ENCODE data around the gene CD300A.

The CD300A gene

GRCh38 chr17:74532115-74532514, 65.7 kb downstream of the CD300A start:
- DNase-seq (ENCODE audit: low read depth): no peak
- no peak overlapping the region for H3K4me3 ChIP-seq (ENCODE audit: control insufficient read depth, low read depth, low read length)
- no peak for TF ChIP-seq CTCF (IDR thresholded peaks at IDR 0.05; ENCODE audit: control insufficient read depth, insufficient read depth, low read depth, low read length, missing control alignments)

All from AG09309 (cell line).